NOMO-1 (cell line): ENCODE measurements around the gene FAM32A.
A peak's percentile ranks its signal among the peaks of the same experiment; 100 is the strongest.

Source experiments
- DNase-seq, 2 experiments: peaks; one replicate each; lab custom pipeline; 2025; ENCODE audit not compliant: unreplicated experiment in 2 of 2; lab: John Stamatoyannopoulos, UW

FAM32A gene

GRCh38 chr19:16161840-16162239 lies 23.4 kb upstream of the FAM32A start:
- no peak for DNase-seq

DNA sequence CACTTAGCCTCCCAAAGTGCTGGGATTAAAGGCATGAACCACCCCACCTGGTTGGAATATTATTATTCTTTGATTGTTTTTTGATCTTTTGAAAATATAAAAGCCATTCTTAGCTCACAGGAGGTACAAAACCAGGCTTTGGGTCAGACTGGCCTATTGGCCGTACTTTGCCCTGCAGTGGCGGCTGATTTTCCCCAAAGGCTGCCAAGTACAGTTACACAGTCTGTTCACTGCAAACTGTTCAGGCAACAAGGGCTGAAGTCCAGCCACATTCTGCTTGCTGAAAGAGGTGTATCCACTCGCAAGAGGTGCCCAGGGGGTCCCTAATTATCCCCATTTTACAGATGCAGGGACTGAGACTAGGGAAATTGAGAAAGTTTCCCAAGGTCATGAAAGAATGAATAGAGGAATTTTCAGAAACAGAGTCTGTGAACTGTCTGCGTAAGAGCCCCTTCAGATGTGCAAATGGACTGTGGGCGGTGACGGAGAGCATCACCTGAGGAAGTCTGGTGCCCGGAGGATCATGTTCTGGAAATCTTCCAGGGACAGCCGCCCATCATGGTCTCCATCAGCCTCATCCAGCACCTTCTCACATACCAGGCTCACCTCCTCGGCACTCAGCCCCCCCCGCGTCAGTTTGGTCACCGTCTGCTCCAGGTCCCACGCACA lies 20.9 kb upstream of the FAM32A start:
- no peak for DNase-seq

GRCh38 chr19:16166417-16166816 lies 18.8 kb upstream of the FAM32A start:
- no peak for DNase-seq

- no peak for DNase-seq
These were observed 18.2 kb upstream of the FAM32A start for GRCh38 chr19:16167055-16167454.

DNA sequence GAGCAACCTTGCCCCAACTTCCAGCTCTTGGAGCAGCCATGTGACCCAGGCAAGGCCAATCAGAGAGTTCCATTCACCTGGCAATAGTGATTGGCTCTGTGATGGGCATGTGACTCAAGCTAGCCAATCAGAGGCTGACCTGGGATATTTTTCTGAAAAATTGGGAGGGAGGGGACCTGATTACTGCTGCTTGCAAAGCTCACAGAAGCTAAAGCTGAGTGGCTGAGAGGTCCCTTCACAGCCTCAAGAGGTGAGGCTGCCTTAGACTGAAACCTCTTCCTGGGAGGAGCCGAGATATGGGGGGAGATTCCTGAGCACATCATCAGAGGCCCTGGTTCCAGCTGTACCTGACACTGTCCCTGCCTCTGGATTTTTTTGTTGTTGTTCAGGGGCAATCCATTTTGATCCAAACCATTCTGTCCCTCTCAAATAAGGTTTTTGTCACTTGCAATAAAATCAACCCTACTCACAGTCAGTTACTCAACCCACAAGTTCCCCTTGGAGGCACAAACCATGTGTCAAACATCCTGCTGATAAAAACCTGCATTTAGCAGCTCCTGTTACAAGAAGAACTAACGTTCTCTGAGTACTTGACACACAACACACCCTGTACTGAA lies 16.6 kb upstream of the FAM32A start:
- peak; percentile 68 to 85 for DNase-seq

DNA sequence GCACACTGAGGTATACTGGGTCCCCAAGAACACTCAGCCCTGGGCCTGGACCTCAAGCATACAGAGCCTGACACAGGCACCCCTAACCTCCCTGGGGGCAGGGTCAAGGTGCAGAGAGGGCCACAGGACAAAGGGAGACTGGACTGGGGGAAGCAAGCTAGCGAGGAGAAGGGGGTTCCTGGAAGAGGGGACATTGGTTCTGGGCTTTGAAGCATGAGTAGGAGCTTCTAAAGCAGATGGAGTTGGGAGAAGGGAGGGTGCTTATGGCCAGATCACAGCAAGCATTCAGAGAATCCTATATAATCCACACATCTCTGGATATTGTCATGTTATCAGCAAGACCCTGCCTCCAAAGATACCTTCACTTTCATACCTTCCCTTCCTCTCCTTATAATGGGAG lies 15.1 kb upstream of the FAM32A start:
- no peak for DNase-seq

GRCh38 chr19:16175954-16176353 lies 9.3 kb upstream of the FAM32A start:
- DNase-seq: no peak

- DNase-seq: peak in 1 of 2 experiments; percentile 15
These were observed 6.3 kb upstream of the FAM32A start for GRCh38 chr19:16178866-16179265.

GRCh38 chr19:16180611-16181010 lies 4.6 kb upstream of the FAM32A start:
- no peak for DNase-seq

DNA sequence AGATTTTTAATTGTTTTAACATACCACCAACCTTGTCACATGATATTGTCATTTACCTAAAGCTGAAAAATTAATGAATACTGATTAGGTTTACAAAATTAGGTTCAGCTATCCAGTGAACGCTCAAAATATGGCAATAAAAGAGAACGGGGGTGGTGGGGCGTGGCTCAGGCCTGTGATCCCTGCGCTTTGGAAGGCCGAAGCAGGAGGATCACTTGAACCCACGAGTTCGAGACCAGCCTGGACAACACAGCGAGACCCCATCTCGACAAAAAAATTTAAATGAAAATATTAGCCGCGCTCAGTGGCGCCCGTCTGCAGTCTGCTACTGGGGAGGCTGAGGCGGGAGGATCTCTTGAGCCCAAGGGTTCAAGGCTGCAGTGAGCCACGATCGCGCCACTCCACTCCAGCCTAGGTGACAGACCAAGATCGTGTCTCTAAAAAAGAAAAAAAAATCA lies 516 bp upstream of the FAM32A start:
- no peak for DNase-seq

GRCh38 chr19:16185768-16186123 lies 536 bp downstream of the FAM32A start:
- DNase-seq: peak in 1 of 2 experiments; percentile 75

- no peak for DNase-seq
These were observed 3.3 kb downstream of the FAM32A start for GRCh38 chr19:16188521-16188920.

- no peak for DNase-seq
These were observed 5.0 kb downstream of the FAM32A start for GRCh38 chr19:16190198-16190597.

GRCh38 chr19:16190736-16191135 lies 5.5 kb downstream of the FAM32A start:
- no peak for DNase-seq

DNA sequence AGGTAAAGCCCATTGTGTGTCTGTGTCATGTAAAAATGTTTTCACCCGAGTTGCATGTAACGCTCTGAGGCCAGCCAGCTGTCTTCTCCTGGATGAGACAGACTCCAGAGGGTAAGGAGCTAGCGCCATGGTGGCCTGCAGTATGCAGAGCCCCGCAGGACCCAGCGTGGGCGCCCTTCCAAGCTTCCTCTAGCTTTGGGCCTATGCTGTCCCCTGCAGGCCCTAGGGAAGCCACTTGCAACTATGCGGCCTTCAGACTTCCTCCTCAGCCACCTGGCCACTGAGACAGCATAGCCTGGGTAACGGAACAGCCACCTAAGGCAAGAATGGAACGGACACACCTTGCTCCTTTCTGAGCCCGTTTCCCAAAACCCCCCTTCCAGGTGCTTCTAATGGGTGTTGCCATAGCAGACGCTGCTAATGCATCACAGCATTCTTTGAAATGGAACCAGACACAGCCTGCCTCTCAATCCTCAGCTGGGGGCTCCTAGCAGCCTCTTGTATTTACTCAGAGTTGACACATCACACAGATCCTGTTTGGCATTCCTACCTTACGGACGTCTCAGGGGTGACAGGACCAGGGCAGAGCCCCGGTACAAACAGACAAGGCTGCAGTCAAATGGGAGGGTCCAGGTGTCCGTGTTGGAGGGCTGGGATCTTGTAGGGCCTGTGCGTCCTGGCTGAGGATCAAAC lies 6.2 kb downstream of the FAM32A start:
- DNase-seq: no peak

DNA sequence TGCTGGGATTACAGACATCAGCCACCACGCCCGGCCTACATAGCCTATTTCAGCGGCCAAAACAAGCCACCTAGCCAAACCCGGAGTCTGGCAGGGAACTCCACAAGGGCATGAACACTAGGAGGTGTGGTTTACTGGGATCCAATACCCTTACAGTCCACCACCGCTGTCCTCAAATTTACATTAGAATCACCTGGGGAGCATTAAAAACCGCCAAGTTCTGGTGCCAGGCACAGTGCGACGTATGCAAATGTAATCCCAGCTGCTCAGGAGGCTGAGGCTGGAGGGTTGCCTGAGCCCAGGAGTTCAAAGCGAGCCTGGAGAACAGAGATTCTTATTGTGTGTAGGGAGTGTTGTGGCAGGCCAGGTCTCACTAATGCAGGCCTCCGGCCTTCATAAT lies 8.3 kb downstream of the FAM32A start:
- no peak for DNase-seq

- DNase-seq: peak in 1 of 2 experiments; percentile 31
These were observed 12.0 kb downstream of the FAM32A start for GRCh38 chr19:16197188-16197621.

DNA sequence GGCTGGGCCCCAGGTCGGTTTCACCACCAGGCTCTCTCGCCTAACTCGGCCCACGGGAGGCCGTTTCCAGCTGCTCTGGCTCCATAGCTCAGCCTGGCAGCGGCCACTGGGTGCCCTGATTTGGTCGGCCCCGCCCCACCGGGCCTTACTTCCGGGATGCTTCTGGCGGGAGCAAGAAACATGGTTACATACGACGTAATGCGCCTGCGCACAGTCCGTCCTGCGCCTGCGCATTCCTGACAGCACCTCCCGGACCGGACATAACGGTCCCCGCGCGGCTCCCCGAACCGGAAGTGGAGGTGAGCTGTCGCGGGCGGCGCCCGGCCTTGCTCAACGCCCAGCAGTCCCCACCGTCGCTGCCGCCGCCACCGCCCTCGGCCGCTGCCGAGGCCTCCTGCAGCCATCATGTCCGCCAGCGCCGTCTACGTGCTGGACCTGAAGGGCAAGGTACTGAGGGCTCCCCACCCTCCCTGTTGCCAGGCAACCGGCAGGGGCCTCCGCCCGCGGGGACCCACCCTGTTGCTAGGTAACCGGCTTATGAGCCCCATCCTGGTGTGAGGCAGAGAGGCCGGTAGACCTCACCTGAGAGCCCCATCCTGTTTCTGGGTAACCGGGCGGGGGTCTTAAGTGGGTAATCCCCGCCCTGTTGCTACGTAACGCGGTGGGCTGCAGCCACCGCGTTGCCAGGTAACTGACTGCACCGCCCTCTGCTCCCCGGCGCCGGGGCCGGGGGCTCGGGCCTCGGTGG lies 12.6 kb downstream of the FAM32A start, which contains the start of gene AP1M1:
Gene AP1M1 (plus strand): TSS at position 290 of the 748 bp plus-strand sequence. CDS start 116 bp downstream, at position 406.
- peak; percentile 93 to 95 for DNase-seq

- no peak for DNase-seq
These were observed 13.1 kb downstream of the FAM32A start for GRCh38 chr19:16198370-16198651.

DNA sequence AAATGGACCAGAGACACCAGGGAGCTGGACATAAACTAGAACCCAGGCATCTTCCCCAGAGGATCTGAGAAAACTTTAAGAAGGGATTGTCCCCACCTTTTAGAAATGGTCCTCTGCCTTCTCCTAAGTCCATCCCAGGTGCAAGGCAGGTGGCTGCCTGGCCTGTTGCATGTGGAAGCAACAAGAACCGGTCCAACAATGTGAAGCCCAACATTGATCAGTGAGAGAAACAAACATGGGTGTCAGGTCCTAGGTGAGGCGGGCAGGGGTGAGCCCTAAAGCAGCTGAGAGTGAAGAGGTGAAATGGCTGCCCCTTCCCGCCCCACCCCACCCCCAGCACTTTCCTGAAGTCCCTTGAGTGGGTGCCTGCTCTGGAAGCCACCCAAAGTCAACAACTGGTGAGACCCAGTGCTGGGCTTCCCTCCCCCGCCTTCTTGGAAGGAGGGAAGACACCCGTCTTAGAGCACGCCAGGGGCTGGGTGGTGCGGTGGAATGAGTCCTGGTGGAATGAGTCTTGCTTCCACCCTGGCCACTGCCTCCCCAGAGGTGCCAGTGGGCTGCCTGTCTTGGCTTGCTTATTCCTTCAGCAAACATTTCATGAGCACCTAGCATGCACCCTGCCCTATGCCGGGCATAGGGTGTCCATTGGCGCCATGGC lies 14.2 kb downstream of the FAM32A start:
- DNase-seq: no peak
